Ectodermal cell (in vitro differentiated cells): ENCODE measurements around the gene FOXC1.

Source experiments
- H3K27ac ChIP-seq: 2 replicates; pipeline ENCODE4 v1.7.0; 2013; ENCODE audit warnings: mild to moderate bottlenecking, low read depth, low read length; ENCODE audit not compliant: insufficient read depth, poor library complexity, severe bottlenecking
- H3K27me3 ChIP-seq: 2 replicates; pipeline ENCODE4 v1.7.0; 2013; ENCODE audit warnings: mild to moderate bottlenecking, low read length; ENCODE audit not compliant: insufficient read depth, control insufficient read depth, poor library complexity, severe bottlenecking
- H3K36me3 ChIP-seq: one replicate; pipeline ENCODE4 v1.7.0; 2013; ENCODE audit warnings: low read length; ENCODE audit not compliant: control insufficient read depth, insufficient read depth
- H3K4me1 ChIP-seq: one replicate; pipeline ENCODE4 v1.7.0; 2013; ENCODE audit warnings: low read length; ENCODE audit not compliant: control insufficient read depth, insufficient read depth
- H3K4me3 ChIP-seq: 2 replicates; pipeline ENCODE4 v1.7.0; 2013; ENCODE audit warnings: low read depth, low read length, control low read depth; ENCODE audit not compliant: insufficient read depth
- H3K9me3 ChIP-seq: 2 replicates; pipeline ENCODE4 v1.7.0; 2013; ENCODE audit warnings: mild to moderate bottlenecking, low read length, moderate library complexity; ENCODE audit not compliant: control insufficient read depth
- WGBS, 2 experiments: methylation state at CpG; one replicate each; pipeline ENCODE4 v1.1.7; 2013; ENCODE audit warnings: missing lambda C conversion rate in 2 of 2; 5-methylcytosine and 5-hydroxymethylcytosine counted together

The FOXC1 gene

DNA sequence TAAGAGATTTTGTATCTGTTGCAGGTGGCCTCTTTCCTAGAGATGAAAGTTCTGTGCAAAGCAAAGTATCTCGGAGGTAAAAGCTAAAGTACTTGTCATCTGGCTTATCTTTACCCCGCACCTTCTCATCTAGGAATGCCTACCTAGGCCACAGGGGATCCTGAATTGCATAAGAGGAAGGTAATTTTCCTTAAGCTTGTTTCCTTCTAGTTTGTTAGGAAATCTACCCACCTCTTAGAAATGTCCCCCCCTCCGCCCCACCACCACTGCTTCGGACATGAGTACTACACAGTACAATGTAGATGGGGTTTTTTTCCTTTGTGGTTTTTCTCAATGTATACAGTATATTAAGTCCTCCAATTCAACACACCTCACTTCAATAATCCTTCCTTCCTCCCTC lies 21.5 kb downstream of the FOXC1 start:
- Histone ChIP-seq H3K4me1 (peaks cover 6% of the 10 kb centered on the region), H3K4me3 (no peak overlapping the region), H3K9me3 (no peaks in the 10 kb centered on the region), H3K36me3 (no peaks in the 10 kb centered on the region), H3K27me3 (peaks cover 42% of the 10 kb centered on the region), H3K27ac (no peak overlapping the region)
- 90 to 94% methylated on average over 2 of the region's 4 CpGs for WGBS, 2 experiments

GRCh38 chr6:1633366-1634021 lies 23.8 kb downstream of the FOXC1 start:
- Histone ChIP-seq H3K4me3 (no peak overlapping the region), H3K27me3 (peaks cover 20% of the 10 kb centered on the region), H3K36me3 (no peaks in the 10 kb centered on the region), H3K9me3 (no peaks in the 10 kb centered on the region), H3K27ac (no peak overlapping the region), H3K4me1 (peaks cover 6% of the 10 kb centered on the region)
- 93% methylated on average over 16 of the region's 16 CpGs for WGBS, 2 experiments

GRCh38 chr6:1634081-1634480 lies 24.4 kb downstream of the FOXC1 start:
- peaks cover 14% of the 10 kb centered on the region for H3K27me3 ChIP-seq
- no peak overlapping the region for H3K4me3 ChIP-seq
- no peak overlapping the region for H3K27ac ChIP-seq
- H3K36me3 ChIP-seq, result no peaks in the 10 kb centered on the region
- peaks cover 6% of the 10 kb centered on the region for H3K4me1 ChIP-seq
- no peaks in the 10 kb centered on the region for H3K9me3 ChIP-seq
- WGBS, 2 experiments, result 96 to 98% methylated on average over 4 of the region's 4 CpGs

DNA sequence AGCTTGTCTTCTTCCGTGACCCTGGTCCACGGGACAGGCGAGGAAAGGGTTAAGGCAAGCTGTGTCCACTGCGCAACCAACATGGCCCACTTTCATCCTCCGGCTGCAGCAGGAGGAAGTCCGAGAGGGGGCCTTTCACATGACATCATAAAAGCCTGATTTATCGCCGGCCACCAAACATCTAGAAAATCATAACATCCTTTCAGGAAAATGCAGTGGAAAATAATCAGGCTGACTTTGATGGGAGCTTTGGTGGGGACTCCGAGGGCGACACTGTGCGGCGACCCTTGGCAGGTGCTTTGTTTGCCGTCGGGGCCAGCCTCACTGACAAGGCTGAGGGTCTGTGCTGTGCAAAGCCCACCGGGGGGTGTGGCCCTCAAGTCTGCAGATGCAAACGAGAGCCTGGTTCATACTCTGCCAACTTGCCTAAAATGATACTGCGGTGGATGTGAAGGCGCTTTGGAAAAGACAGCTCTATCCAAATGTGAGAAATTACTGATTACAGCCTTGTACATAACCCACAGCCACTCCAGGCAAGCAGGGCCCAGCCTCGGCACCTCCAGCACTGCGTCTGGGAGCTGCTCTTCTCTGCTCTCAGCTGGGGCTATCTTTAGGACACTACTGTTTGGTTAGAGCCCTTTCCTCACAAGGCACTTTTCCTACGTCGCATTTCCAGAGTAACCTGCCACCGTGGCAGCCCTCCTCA lies 25.7 kb downstream of the FOXC1 start:
- H3K27me3 ChIP-seq, result peaks cover under 1% of the 10 kb centered on the region
- WGBS, 2 experiments, result 89% methylated on average over 23 of the region's 23 CpGs
- H3K9me3 ChIP-seq, result no peaks in the 10 kb centered on the region
- no peaks in the 10 kb centered on the region for H3K36me3 ChIP-seq
- no peak overlapping the region for H3K4me3 ChIP-seq
- peaks cover 6% of the 10 kb centered on the region for H3K4me1 ChIP-seq
- no peak overlapping the region for H3K27ac ChIP-seq

DNA sequence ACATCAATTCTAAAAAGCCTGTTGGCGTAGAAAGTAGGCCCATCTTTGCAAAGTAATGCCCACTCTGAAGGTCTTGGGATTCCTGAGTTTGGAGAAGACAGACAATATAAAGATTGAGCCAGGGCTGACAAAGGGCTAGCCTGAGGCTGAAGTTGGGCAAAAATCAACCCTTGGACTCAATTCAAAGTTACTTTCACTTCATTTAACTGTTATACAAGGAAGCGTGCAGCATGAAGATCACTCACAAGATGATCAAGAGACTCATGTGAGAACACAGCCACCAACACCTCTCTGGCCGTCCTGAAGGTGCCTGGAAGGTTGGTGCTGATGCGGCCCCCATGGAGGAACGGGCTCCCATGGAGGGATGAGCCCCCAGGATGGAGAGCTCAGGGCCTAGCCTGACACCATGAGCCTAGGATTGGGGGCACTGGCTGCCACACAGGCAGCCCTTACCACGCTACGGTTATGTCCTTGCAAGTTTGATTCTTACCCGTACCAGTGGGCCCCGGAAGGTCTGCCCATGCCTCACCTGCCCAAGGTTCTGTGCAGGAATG lies 26.6 kb downstream of the FOXC1 start:
- no peaks in the 10 kb centered on the region for H3K9me3 ChIP-seq
- WGBS, 2 experiments, result 95 to 96% methylated on average over 9 of the region's 9 CpGs
- H3K27me3 ChIP-seq, result no peaks in the 10 kb centered on the region
- no peaks in the 10 kb centered on the region for H3K36me3 ChIP-seq
- no peak overlapping the region for H3K27ac ChIP-seq
- H3K4me1 ChIP-seq, result peaks cover 6% of the 10 kb centered on the region
- no peak overlapping the region for H3K4me3 ChIP-seq

- Histone ChIP-seq H3K4me3 (no peak overlapping the region), H3K9me3 (no peaks in the 10 kb centered on the region), H3K36me3 (no peaks in the 10 kb centered on the region), H3K27me3 (no peaks in the 10 kb centered on the region), H3K27ac (no peak overlapping the region), H3K4me1 (peaks cover 6% of the 10 kb centered on the region)
- 94% methylated on average over 20 of the region's 20 CpGs for WGBS, 2 experiments
These were observed 27.5 kb downstream of the FOXC1 start for GRCh38 chr6:1636971-1637871.

GRCh38 chr6:1639430-1639829 lies 29.7 kb downstream of the FOXC1 start:
- Histone ChIP-seq H3K4me1 (peaks cover 18% of the 10 kb centered on the region), H3K4me3 (no peak overlapping the region), H3K9me3 (no peaks in the 10 kb centered on the region), H3K36me3 (no peaks in the 10 kb centered on the region), H3K27me3 (no peaks in the 10 kb centered on the region), H3K27ac (no peak overlapping the region)
- WGBS, 2 experiments, result 84 to 87% methylated on average over 9 of the region's 9 CpGs

DNA sequence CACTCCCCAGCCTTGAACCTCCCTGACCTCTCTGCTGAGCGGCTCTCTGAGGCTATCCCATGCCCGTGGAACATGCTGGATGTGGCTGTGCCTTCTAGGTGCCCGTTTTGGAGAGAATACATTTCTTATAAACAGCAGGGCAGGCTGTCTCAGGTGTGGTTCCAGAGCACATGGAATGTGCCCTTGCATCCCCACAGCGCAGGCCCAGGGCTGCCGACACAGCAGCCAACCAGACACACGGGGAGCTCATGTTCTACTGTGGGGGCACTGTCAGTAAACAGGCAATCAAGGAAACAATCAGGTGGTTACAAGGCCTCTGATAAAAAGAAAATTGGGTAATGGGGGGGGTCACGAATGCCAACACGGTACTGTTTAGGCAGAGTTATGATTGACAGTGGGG lies 30.8 kb downstream of the FOXC1 start:
- Histone ChIP-seq H3K4me3 (no peak overlapping the region), H3K27me3 (no peaks in the 10 kb centered on the region), H3K27ac (no peak overlapping the region), H3K9me3 (no peaks in the 10 kb centered on the region), H3K36me3 (no peaks in the 10 kb centered on the region), H3K4me1 (peaks cover 16% of the 10 kb centered on the region)
- WGBS, 2 experiments, result 92 to 93% methylated on average over 8 of the region's 8 CpGs

DNA sequence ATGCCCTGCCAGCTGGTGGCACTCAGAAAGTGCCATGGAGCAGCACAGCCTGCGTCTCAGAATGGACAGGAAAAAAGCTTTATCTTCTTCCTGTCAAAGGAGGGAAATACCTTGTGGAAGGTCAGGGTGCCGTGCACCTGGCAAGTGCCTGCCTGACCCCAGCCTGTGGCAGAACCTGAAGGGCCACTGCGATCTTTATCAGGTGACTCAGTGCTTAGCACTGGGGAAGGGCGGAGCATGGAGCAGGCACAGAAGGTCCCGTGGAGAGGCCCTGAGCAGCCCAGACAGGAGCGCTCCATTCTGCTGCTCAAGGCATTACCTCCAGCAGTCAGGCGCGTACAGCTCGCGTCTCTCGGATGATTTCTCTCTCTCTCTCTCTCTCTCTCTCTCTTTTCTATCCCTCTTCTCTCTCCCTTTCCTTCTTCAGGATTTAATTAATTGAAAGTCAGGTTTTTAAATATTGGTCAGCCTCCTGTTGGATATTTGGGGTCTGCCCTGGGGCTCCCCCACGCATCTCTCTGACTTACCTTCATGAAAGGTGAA lies 31.7 kb downstream of the FOXC1 start:
- H3K27me3 ChIP-seq, result no peaks in the 10 kb centered on the region
- WGBS, 2 experiments, result 85 to 91% methylated on average over 12 of the region's 12 CpGs
- no peaks in the 10 kb centered on the region for H3K36me3 ChIP-seq
- no peak overlapping the region for H3K4me3 ChIP-seq
- no peak overlapping the region for H3K27ac ChIP-seq
- no peaks in the 10 kb centered on the region for H3K9me3 ChIP-seq
- H3K4me1 ChIP-seq, result peaks cover 12% of the 10 kb centered on the region
